GM19043 (cell line): ENCODE measurements around the gene TMPRSS6.

Experiments
- ATAC-seq: cut with Tn5 transposase; IDR thresholded peaks from one replicate; pipeline ENCODE4 v1.9.1; 2021; ENCODE audit warnings: low read depth; ENCODE audit not compliant: unreplicated experiment

TMPRSS6 gene

DNA sequence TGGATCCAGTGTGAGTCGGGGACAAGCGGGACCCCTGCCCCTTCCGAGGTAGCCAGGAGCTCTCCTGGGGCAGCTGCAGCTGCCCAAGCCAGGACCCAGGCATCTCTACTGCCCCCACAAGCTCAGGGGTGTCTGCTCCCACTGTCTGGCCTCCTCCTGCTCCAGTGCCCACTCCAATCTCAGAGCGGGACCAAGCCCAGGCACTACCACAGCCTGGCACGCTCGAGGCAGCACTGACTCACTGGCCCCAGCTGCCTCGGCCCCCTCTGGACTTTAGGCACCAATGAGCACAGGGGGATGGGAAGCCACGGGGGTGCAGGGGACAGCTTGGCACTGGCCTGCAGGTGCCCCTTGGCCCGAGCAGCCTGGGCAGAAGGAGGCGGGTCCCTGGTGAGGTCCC is 32.0 kb upstream of the TMPRSS6 start:
- no peak for ATAC-seq

DNA sequence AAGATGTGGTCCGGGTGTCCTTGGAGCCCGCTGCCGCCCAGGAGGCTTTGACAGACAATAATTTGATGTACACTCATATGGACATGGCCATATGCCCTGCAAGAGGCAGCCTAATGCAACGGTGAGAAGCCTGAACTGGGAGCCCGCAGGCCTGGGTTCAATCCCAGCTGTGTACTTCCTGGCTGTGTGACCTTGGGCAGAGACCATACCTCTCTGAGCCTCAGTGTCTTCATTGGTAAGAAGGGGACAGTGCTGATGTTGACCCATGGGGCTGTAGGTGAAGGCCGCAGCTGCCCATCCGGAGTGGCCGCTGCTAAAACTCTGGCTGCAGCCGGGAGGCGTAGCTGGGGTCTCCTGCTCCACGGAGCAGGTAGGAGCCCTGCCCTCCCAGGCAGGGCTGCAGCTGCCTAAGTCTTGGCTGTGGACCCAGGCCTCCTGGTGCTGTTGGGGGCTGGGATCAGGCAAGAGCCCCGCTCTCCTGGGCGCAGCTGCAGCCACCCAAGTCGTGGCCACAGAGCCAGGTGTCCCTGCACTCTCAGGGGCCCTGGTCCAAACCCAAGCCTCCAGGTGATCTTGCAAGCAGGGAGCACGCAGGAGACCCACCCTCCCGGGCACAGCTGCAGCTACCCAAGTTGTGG is 31.3 kb upstream of the TMPRSS6 start:
- no peak for ATAC-seq

DNA sequence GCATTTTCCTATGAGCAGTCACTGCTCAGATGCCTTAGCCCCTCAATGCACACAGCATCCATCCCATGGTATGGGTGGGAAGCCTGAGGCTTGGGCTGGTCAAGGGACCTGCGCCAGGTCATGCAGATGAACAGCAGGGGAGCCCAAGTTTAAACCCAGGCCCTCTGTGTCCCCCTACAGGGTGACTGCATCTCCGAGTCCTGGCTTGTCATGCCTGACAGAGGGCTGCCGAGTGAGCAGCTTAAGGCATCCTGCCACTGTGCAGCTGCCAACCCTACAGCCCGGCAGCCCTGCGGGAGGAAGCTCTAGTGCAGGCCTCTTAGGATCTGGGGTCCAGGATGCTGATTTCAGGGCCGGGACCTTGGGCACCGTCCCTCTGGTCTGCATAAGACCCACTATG is 30.2 kb upstream of the TMPRSS6 start:
- no peak for ATAC-seq

DNA sequence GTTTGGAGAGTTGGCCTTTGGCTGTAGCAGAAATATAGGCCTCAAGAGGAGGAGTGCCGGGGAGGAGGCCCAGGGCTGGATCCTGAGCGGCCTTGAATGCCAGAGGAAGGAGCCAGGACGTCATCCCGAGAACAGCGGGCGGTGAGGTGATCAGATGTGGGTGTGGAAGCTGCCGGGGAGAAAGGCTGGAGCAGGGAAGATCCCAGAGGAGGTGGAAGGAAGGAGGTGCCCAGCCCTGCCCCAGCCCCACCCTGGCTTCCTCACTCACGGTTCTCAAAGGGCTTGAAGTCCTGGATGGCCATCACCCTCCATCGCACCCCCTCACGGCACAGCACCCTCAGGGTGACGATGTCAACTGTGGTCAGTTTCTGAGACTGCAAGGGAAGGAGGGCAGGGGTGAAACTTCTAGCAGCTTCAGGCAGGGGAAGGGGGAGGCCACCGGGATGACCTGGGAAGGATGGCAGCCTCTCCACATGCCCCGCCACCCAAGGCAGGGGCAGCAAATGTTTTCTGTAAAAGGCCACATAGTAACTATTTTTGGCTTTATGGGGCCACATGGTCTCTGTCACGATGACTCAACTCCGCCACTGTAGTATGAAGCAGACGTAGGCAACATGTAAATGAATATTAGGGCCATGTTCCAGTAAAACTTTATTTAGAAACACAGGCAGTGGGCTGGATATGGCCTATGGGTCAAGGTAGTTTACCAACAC is 29.5 kb upstream of the TMPRSS6 start:
- no peak for ATAC-seq

DNA sequence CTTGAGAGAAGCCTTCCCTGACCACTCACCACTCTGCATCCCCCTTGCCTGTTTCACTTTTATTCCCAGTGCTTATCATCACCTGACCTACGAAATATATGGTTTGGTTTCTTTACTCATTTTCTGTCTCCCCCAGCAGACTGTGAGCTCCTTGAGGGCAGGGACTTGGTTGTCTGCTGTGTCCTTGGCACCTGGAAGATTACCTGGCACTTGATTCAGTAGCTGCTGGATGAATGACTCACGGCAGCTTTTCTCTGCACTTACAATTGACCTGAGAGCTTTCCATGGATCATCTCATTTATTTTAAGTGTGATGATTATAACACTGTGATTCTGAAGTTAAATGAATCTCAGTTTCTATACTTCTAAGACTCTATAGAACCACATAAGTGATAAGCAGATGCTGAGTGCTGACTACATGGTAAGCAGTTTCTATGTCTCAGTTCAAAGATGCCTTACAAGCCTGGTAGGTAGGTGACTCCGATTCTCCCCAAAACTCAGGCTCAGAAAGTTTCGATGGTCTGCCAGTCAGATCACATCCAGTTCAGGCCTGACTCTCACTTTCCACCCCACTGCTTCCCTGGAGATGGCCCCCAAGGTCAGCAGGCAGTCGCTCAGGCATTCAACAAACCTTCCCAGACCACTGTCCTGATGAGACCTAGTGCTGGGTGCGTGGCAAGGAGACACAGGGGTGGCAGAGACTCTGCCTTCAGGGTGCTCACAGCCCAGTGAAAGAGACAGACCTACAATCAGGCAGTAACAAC is 28.6 kb upstream of the TMPRSS6 start:
- ATAC-seq = no peak

DNA sequence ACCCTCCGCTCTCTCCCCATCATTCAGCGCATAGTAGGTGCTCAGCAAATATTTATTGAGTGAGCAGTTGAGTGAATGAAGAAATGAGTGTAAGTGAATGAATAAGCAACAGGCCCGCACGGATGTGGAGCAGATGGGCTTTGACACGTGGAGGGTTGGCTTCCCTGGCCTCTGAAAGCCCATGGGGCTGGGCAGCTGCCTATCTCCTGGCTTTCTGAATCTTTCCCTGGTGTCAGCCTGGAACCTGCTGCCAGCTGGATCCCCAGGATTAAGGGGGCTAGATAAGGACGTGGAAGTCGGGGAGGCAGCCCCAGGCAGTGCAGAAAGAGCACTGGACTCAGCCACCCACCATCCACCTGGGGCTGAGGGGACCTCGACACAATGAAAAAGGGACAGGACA is 27.6 kb upstream of the TMPRSS6 start:
- ATAC-seq = no peak

DNA sequence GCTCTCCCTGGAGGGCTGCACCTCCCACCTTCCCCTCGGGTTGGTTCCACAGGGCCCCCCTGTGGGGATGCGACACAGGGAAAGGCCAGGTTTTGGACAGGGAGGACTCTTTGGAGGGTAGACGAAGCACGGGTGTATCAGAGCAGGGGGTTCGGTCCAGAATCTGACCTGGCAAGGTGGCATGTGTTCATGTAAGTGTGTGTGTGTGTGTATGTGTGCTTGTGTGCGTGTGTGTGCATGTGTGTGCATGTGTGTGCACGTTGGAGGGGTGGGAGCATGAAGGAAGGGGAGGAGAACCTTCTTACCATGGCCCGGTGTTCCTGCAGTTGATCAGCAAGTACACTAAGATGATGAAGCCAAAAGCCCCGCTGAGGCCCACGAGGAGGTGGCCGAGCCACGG is 25.5 kb upstream of the TMPRSS6 start:
- ATAC-seq = no peak

DNA sequence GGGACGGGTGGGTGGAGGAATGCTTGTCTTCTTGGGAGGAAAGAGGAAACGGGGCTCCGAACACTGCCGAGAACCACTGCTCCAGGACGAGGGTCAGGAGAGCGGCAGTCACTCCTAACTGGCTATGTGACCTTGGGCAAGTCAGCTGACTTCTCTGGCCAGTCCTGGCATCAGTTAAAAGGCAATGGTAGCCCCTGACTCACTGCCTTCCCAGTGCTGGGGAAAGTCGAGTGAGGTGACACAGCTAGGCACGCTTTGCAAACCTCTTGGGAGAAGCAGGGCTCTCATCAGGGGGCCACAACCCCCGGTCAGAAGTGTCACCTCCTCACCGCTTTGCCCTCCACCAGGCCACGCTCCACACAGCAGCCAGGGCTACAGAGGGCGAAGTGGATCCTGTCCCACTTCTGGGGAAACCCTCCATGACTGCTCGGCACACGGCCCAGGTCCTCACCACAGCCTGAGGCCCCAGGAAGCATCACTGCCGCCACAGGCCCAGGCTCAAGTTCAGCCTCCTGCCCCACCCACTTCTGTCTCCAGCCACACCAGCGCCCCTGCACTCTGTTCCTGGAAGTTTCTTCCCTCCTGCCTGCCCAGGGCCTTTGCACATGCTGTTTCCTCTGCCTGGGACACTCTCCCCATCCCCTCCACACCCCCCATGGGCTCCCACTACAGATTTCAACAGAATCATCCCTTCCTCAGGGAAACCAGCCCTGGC is 23.9 kb upstream of the TMPRSS6 start:
- ATAC-seq = no peak

DNA sequence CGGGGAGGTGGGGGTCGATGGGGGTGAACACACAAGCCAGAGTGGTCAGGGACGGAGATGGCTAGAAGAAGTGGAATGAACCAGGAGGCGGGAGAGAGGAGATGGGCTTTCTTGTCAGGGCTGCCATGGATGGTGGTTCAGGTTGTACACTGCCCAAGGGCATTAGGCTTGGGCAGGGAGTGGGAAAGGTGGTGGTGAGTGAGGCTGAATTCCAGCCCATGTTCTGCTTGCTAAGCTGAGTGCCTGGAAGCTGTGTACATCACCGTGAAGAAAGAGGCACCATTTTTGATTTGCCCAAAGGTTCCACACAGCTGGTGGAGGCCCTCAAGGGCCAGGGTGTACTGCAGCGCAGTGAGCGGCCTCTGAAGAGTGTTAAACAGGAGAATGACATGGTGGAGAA is 23.3 kb upstream of the TMPRSS6 start:
- no peak for ATAC-seq

DNA sequence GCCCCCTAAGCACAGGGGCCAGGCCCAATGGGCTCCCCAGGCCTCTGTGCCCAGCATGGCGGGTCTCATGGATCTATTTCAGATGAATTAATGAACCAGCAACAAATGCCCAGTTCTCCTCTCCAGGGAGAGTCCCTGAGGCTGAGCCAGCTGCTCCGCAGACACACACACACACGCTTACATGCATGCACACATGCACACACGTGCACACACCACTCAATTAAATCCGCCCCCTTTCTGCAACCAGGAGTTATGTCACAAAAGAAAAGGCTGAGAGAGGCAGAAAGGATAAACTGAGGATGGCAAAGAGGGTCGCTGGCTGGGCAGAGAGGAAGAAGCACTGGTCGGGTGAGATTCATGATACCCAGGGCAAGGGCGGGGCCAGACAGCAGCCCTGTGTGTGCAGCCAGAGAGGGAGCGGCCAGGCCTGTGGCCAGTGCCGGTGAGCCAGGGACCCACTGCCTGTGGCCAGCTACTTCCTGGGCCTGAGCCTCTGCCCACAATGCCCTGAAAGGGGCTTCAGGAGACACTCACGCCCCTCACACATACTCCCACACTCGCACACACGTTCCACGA is 20.4 kb upstream of the TMPRSS6 start:
- ATAC-seq = no peak

DNA sequence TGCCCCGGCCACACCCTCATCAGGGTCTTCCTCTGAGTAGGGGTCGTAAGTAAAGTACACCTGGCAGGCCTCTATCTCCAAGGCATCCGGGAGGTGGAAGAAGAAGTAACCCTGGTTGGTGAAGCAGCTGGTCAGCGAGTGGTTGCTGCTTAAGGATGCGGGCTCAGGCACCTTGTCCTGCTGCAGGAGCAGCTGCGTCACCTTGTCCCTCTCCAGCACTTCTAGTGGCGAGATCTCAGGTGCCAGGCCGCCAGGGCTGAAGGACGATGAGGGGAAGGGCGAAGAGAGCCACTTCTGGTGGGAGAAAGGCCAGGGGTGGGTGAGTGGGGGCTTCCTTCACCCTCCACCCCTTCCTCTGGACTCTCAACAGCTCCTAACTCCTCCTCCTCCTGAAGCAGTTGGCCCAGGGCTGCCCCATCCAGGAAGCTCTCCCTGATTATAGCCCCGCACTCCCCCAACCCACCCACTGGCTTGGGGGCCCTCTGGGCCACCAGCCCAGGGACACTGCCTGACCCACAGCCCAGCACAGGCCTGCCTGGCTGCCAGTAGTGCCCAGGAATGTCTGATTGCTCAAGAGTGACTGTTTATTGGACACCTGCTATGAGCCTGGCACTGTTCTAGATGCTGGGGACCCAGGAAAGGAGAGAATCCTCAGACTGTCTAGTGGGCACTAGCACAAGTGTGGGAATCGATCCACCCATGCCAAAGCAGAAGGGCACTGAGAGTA is 19.2 kb upstream of the TMPRSS6 start:
- no peak for ATAC-seq

DNA sequence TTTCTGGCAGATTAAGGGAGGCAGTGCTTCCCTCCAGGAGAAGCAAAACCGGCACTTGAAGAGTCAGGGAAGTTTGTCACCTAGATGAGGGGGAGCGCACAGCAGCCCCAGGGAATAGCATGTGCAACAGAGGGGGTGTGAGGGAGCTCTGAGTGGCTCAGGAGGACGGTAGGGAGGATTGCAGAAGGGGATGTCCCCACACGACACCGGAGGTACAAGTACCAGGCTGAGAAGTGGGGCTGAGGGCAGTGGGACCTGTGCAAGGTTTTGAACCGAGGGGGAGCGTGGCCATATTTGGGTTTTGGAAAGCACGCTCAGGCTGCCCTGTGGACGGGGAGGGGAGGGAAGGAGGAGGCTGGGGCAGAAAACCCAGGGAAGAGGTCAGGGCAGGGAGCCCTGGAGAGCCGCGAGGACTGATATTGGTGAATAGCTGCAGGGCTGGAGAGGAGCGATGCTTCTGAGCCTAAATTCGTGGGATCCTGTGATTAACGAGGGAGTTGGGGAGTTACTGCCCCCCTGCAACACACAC is 17.9 kb upstream of the TMPRSS6 start:
- ATAC-seq = no peak

DNA sequence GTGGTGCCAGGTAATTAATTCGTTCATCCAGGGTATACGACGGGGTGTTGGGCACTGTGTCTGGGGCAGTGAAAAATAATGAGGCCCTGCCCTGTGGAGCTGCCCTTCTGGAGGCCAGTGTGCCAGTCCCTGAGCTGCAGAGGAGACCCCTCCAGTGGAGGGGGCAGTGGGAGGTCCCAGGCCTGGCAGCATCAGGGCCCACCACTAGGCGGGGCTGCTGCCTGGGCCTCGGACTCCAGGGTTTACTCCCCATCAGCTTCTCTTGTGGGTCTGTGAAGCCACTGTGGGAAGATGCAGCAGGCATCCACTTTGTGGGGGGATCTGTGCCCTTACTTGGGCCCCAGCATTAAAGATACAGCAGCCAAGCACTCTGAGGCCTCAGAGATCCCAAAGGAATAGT is 17.4 kb upstream of the TMPRSS6 start:
- no peak for ATAC-seq

DNA sequence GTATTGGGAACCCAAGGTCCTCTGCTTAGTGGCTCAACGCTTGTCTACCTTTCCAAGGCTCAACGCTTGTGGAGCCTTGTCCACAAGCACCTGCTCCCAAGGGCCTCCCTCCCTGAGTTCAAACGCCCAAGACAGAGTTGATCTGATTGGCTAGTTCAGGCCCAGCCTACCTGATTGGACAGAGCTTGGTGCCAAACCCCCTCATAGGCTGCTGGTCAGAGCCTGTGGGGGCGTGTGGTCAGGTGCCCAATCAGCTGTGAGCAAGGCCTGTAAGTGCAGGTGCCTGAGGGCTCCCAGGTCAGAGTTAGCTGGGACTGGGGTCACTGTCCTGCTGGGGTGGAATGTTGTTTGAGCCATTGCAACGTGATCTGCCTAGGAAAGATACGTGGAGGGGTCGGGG is 16.9 kb upstream of the TMPRSS6 start:
- no peak for ATAC-seq

DNA sequence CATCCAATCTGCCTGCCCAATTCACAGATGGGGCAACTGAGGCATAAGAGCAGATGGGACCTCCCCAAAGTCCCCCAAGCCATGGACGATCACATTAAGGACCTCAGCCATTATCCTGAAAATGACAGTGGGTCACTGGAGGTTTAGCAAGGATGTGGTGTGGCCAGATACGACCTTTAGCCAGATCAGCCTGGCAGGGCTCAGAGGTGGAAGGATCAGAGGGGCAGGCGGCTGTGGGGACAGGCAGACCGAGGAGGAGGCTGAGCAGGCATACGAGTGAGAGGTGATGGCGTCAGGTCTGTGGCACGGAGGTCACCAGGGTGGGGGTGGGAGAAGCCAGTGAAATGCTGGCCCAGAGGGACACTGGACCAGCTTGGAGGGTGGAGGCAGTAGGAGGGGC is 14.1 kb upstream of the TMPRSS6 start:
- ATAC-seq = no peak

DNA sequence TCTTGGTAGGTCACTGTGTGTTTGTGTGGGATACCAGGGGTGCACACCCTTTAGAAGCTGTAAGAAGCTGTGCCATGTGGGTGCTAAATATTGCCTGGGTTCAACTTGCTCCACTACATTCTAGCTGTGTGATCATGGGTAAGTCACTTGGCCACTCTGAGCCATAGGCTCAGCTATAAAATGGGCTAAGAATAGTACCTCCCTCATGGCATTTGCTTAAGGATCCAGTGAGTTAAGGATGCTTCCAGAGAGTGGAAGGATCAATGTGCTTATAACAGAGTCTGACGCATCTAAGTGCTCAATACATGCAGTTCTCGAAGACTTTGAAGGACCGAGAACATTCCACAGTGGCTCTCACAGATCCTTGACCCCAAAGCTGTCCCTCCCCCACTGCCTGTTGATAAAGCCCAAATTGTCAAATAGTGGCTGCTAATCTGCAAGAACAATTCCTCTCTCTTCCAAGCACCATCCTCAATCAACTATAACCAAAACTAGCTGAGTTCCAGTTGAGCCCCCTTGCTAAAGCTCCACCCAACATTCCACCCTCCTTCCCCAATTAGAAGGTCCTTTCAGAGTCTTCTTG is 13.2 kb upstream of the TMPRSS6 start:
- no peak for ATAC-seq

DNA sequence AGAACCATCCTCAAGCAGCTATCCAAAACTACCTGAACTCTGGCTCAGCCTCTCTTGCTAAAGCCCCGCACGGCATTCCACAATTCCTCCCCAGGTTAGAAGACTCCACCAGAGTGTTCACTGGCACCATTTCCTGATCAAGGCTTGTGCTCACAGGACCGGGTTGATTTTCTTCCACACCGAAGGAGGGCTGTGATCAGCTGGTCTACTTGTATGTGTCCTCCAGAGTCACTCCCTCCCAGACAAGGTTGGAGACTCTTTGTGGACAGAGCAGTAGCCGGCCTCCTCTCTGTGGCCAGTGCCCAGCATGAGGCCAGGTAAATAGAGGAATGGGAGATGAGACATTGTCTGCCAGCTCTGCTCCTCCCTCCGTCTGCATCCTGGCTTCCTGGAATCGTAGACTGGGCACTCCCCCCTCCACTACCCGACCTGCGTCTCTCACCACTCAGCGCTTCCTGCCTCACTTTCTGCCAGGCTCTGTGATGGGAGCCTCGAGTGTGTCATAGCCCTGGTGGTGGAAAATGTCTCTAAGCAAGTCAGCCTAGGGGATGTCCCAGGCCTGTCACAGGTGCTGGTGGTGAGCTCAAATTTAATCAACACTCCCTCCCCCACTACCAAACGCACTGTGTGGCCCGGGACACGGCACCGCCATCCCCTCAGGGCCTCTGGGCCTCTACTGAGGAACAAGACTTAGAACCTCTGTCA is 12.5 kb upstream of the TMPRSS6 start:
- ATAC-seq = peak; percentile 93

DNA sequence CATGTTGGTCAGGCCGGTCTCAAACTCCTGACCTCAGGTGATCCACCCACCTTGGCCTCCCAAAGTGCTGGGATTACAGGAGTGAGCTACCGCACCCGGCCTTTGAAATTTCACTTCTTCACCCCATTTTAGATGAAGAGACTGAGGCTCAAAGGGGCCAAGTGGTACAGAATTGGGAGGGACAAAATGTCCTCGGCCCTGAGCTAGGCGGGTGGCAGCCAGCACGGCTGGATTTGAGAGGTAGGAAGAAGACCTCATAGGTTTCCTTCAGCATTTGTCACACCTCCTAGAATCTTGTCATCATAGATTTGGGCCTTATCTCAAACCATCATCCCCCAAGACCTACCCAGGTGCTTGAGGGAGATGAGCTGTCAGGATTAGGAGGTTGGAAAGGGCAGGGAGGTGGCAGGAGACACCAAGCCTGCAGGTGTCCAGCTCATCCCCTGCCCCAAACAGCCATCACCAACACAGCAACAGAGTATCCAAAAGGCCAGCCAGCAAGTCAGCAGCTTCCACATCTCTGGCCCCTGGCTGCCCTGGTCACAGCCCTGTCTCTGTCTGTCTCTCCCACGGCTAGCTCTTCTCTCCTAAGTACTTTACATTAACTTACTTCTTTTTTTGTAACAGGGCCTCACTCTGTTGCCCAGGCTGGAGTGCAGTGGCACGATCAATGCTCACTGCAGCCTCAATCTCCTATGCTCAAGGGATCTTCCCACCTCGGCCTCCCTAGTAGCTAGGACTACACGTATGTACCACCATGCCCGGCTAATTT is 11.2 kb upstream of the TMPRSS6 start:
- no peak for ATAC-seq
